SU-DHL-6 (cell line): ENCODE data around the gene CFAP97D2.

Experiments
- H2AFZ ChIP-seq: fragments of 200-600 bp; sonication (generic); 2 replicates; pipeline ENCODE4 v1.6.1; 2014; ENCODE audit warnings: low read depth, mild to moderate bottlenecking, moderate library complexity, mixed read lengths, antibody characterized with exemption, low read length; ENCODE audit not compliant: severe bottlenecking
- H3F3A ChIP-seq: fragments of 200-600 bp; shearing (Covaris generic); 2 replicates; pipeline ENCODE4 v1.6.0; 2016; ENCODE audit warnings: antibody characterized with exemption, mild to moderate bottlenecking; ENCODE audit not compliant: insufficient read depth
- H3K27ac ChIP-seq: fragments of 200-600 bp; sonication (generic); 2 replicates; pipeline ENCODE4 v1.5.1; 2016; ENCODE audit warnings: low read depth, mild to moderate bottlenecking, low read length, moderate library complexity, mixed read lengths
- H3K27me3 ChIP-seq: fragments of 200-600 bp; sonication (generic), shearing (Covaris generic); 2 replicates; pipeline ENCODE4 v1.6.0; 2014; ENCODE audit warnings: mild to moderate bottlenecking, low read length
- H3K36me3 ChIP-seq: fragments of 200-600 bp; sonication (generic); 2 replicates; pipeline ENCODE4 v1.6.1; 2014; ENCODE audit warnings: mild to moderate bottlenecking, low read length, mixed read lengths
- H3K4me2 ChIP-seq: fragments of 300-600, 200-600 bp; shearing (Covaris generic), sonication (generic); 2 replicates; pipeline ENCODE4 v1.6.0; 2014; ENCODE audit warnings: low read length, low read depth, mild to moderate bottlenecking; ENCODE audit not compliant: poor library complexity, severe bottlenecking
- H3K4me3 ChIP-seq: fragments of 200-600 bp; sonication (generic); 2 replicates; pipeline ENCODE4 v1.5.1; 2014; ENCODE audit warnings: antibody characterized with exemption, low read length, mild to moderate bottlenecking, mixed read lengths; ENCODE audit not compliant: insufficient read depth, poor library complexity, severe bottlenecking
- H3K79me2 ChIP-seq: fragments of 200-600 bp; sonication (generic); 2 replicates; pipeline ENCODE4 v1.6.1; 2014; ENCODE audit warnings: mild to moderate bottlenecking, low read length, moderate library complexity; ENCODE audit not compliant: insufficient read depth
- H3K9ac ChIP-seq: fragments of 200-600 bp; sonication (generic); 2 replicates; pipeline ENCODE4 v1.7.0; 2014; ENCODE audit warnings: mild to moderate bottlenecking, low read length
- H3K9me2 ChIP-seq: fragments of 200-600 bp; sonication (generic); replicated peaks from 2 replicates; pipeline ENCODE4 v1.6.1; 2014; ENCODE audit warnings: low read length; ENCODE audit not compliant: insufficient read depth
- H3K9me3 ChIP-seq: fragments of 200-600 bp; sonication (generic); 2 replicates; pipeline ENCODE4 v1.6.1; 2014; ENCODE audit warnings: low read length, mixed read lengths; ENCODE audit not compliant: insufficient read depth
- H4K20me1 ChIP-seq: fragments of 200-600 bp; sonication (generic); 2 replicates; pipeline ENCODE4 v1.6.1; 2014; ENCODE audit warnings: low read depth, mild to moderate bottlenecking, antibody characterized with exemption, low read length, moderate library complexity, mixed read lengths
- EZH2phosphoT487 ChIP-seq: fragments of 200-600 bp; sonication (generic), shearing (Covaris generic); conservative IDR thresholded peaks from 2 replicates; pipeline ENCODE4 v1.6.1; 2018; ENCODE audit warnings: mild to moderate bottlenecking, antibody characterized with exemption, low read length, moderate library complexity, mixed read lengths
- TF ChIP-seq, protein P1 (sequence below): fragments of 200-600 bp; sonication (generic); IDR thresholded peaks from one replicate; pipeline ENCODE4 v1.5.1; 2017; ENCODE audit warnings: antibody characterized with exemption, mild to moderate bottlenecking, low read length, moderate library complexity; ENCODE audit not compliant: insufficient read depth, poor library complexity, severe bottlenecking

Gene CFAP97D2

GRCh38 chr13:114211446-114212157, 32.5 kb downstream of the CFAP97D2 start:
- H3K4me2 ChIP-seq = no peak overlapping the region
- no peak overlapping the region for H3K4me3 ChIP-seq
- H4K20me1 ChIP-seq = no peaks in the 10 kb centered on the region
- H3K79me2 ChIP-seq = no peaks in the 10 kb centered on the region
- H3F3A ChIP-seq = no peaks in the 10 kb centered on the region
- no peaks in the 10 kb centered on the region for H3K27me3 ChIP-seq
- no peak overlapping the region for H3K9ac ChIP-seq
- H3K27ac ChIP-seq = no peak overlapping the region
- H2AFZ ChIP-seq = no peak overlapping the region
- no peaks in the 10 kb centered on the region for H3K36me3 ChIP-seq
- no peaks in the 10 kb centered on the region for H3K9me2 ChIP-seq
- peaks cover 12% of the 10 kb centered on the region; the same call in 1 of the 2 replicates for H3K9me3 ChIP-seq
- no peak for TF ChIP-seq EZH2phosphoT487
- TF ChIP-seq, protein P1, sequence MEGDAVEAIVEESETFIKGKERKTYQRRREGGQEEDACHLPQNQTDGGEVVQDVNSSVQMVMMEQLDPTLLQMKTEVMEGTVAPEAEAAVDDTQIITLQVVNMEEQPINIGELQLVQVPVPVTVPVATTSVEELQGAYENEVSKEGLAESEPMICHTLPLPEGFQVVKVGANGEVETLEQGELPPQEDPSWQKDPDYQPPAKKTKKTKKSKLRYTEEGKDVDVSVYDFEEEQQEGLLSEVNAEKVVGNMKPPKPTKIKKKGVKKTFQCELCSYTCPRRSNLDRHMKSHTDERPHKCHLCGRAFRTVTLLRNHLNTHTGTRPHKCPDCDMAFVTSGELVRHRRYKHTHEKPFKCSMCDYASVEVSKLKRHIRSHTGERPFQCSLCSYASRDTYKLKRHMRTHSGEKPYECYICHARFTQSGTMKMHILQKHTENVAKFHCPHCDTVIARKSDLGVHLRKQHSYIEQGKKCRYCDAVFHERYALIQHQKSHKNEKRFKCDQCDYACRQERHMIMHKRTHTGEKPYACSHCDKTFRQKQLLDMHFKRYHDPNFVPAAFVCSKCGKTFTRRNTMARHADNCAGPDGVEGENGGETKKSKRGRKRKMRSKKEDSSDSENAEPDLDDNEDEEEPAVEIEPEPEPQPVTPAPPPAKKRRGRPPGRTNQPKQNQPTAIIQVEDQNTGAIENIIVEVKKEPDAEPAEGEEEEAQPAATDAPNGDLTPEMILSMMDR = no peak

- Histone ChIP-seq H3K9me3 (peaks cover 7% of the 10 kb centered on the region; the same call in 1 of the 2 replicates), H4K20me1 (no peaks in the 10 kb centered on the region), H3K4me2 (no peak overlapping the region), H3K79me2 (no peaks in the 10 kb centered on the region), H3K9ac (no peak overlapping the region), H2AFZ (no peak overlapping the region), H3K36me3 (no peaks in the 10 kb centered on the region), H3K9me2 (no peaks in the 10 kb centered on the region), H3K27me3 (no peaks in the 10 kb centered on the region), H3K4me3 (no peak overlapping the region), H3F3A (no peaks in the 10 kb centered on the region), H3K27ac (no peak overlapping the region)
- TF ChIP-seq EZH2phosphoT487 = no peak
- TF ChIP-seq, protein P1 = no peak
Observed at GRCh38 chr13:114212158-114212495, 33.1 kb downstream of the CFAP97D2 start.

DNA sequence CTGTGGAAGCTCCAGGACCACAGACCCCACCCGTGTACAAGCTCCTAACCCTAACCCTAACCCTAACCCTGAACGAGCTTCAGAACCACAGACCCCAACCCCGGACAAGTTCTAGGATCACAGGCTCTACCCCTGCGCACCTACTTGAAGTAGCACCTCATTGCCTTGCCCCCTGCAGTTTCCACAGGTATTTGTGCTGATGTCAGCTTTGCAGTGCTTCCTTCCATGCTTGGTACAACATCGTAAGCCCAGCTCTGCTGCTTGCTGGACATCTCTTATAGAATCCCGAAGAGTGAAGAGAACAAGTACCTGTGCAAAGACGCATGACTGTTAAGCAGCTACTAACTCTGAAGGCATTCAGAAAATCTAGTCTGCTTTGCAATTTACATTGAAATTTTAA, 34.9 kb downstream of the CFAP97D2 start:
- TF ChIP-seq, protein P1 = no peak
- no peak for TF ChIP-seq EZH2phosphoT487
- H3K4me2 ChIP-seq = no peak overlapping the region
- no peaks in the 10 kb centered on the region for H3F3A ChIP-seq
- no peak overlapping the region for H3K27ac ChIP-seq
- H3K79me2 ChIP-seq = no peaks in the 10 kb centered on the region
- no peaks in the 10 kb centered on the region for H4K20me1 ChIP-seq
- no peaks in the 10 kb centered on the region for H3K36me3 ChIP-seq
- H3K9me3 ChIP-seq = no peaks in the 10 kb centered on the region
- H3K9ac ChIP-seq = no peak overlapping the region
- no peaks in the 10 kb centered on the region for H3K27me3 ChIP-seq
- H2AFZ ChIP-seq = no peak overlapping the region
- H3K9me2 ChIP-seq = no peaks in the 10 kb centered on the region
- H3K4me3 ChIP-seq = no peak overlapping the region
